GM18502 (cell line): Measurements from ENCODE around the gene RPS23.

Experiments
- ATAC-seq: cut with Tn5 transposase; IDR thresholded peaks from one replicate; pipeline ENCODE4 v1.9.1; 2021; ENCODE audit warnings: mild to moderate bottlenecking; ENCODE audit not compliant: unreplicated experiment, poor library complexity

The RPS23 gene

DNA sequence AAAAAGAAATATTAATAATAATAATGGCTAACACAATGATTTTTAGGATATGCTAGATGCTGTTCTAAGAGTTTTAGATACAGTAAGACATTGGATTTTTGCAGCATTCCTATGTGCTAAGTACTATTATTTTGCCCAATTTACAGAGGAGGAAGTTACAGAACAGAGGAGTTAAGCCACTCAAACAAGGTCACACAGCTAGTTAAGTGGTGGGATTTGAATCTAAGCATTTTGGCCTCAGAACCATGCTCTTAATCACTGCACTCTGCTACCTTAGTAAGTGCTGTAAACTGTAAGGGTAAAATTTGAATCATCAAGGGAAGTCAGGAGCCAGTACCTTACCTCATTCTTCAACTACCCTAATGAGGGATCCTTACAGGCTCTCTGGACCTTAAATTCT is 25.4 kb downstream of the RPS23 start:
- no peak for ATAC-seq

GRCh38 chr5:82246960-82247574 is 31.1 kb downstream of the RPS23 start:
- no peak for ATAC-seq

GRCh38 chr5:82244854-82245635 is 33.1 kb downstream of the RPS23 start:
- no peak for ATAC-seq

DNA sequence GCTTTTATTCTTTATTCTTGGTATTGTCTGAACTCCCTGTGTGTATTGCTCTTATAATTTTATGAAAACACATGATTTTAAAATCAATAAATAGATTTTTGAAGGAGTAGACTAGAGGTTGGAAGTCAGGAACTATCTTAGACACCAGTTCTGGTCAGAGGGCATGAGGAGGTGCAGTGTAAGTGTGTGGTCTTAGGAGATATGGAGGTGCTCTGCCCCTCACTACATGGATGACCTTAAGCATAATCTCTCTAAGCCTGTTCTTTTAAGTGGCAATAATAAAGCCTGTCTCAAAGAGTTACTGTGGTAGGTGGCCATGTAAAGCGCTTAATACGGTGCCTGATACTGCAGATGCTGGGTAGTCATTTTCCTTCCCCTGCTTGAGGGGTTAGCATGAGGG is 34.0 kb downstream of the RPS23 start:
- ATAC-seq = no peak

DNA sequence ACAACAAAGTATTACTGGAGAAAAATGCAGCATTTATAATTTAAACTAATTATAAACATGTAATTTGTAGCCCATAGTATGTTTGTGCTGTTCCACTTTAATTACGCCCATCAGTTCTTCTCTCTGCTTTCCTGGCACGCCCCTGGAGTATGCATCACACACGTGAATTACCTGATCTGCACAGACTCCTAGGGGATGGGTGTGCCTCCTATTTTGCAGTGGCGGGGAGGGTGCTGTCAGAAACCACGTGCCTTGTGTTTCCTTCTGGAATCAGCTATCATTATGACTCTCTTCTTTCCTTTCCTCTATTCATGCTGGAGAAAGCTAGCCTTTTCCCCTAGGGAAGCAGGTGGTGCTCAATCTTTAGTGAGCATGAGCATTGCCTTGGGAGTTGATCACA is 43.3 kb downstream of the RPS23 start:
- ATAC-seq = no peak

DNA sequence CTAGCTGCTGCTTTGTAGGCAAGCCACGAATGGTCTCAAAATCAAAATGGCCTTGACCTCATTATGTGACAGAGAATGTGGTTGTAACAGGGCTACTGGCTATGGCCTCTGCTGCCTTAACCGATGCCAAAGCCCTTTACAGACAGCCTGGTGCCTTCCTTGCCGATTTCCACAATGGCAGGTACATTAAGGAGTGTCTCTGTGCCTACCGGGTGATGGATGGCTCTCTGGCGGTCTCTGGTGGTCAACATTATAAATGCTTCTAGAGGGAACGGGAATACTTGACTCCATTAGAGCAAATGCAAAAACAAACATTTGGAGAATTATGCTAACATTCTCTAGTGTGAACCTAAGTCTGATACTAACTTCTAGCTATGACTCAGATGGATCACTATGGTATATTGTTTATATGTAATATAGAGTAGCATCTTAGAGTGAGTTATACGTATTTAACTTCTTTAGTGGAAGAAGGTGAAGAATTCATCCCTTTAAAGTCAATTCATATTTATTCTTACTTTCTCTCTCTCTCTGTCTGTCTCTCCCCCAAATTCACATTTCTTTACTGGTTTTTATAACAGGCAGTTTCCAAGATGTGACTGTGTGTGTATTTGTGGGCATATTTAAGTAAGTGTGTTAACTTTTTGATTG is 52.5 kb downstream of the RPS23 start:
- ATAC-seq = peak; percentile 90
